GM18517 (cell line): ENCODE measurements around the gene PDZD4.

Experiments
- ATAC-seq: cut with Tn5 transposase; IDR thresholded peaks from one replicate; pipeline ENCODE4 v1.9.1; 2021; ENCODE audit warnings: mild to moderate bottlenecking, moderate library complexity; ENCODE audit not compliant: unreplicated experiment

PDZD4 gene

GRCh38 chrX:153867671-153868070 lies 37.3 kb upstream of the PDZD4 start:
- no peak for ATAC-seq

- ATAC-seq: no peak
Measured at GRCh38 chrX:153867139-153867538, 36.8 kb upstream of the PDZD4 start.

GRCh38 chrX:153866302-153867019 lies 36.1 kb upstream of the PDZD4 start:
- ATAC-seq: no peak

- no peak for ATAC-seq
Measured at GRCh38 chrX:153865685-153866084, 35.3 kb upstream of the PDZD4 start.

GRCh38 chrX:153865321-153865580 lies 34.9 kb upstream of the PDZD4 start:
- ATAC-seq: no peak

GRCh38 chrX:153864561-153865320 lies 34.4 kb upstream of the PDZD4 start:
- no peak for ATAC-seq

- no peak for ATAC-seq
Measured at GRCh38 chrX:153864101-153864500, 33.8 kb upstream of the PDZD4 start.

GRCh38 chrX:153863251-153863991 lies 33.1 kb upstream of the PDZD4 start:
- no peak for ATAC-seq

- ATAC-seq: no peak
Measured at GRCh38 chrX:153862369-153863250, 32.3 kb upstream of the PDZD4 start.

GRCh38 chrX:153861733-153862310 lies 31.5 kb upstream of the PDZD4 start:
- ATAC-seq: no peak

GRCh38 chrX:153861151-153861550 lies 30.8 kb upstream of the PDZD4 start:
- no peak for ATAC-seq

GRCh38 chrX:153857348-153857903 lies 27.1 kb upstream of the PDZD4 start:
- ATAC-seq: no peak

- ATAC-seq: no peak
Measured at GRCh38 chrX:153854702-153855101, 24.4 kb upstream of the PDZD4 start.

- ATAC-seq: no peak
Measured at GRCh38 chrX:153853902-153854267, 23.5 kb upstream of the PDZD4 start.

- ATAC-seq: no peak
Measured at GRCh38 chrX:153853180-153853901, 23.0 kb upstream of the PDZD4 start.

GRCh38 chrX:153851981-153852380 lies 21.6 kb upstream of the PDZD4 start:
- no peak for ATAC-seq

GRCh38 chrX:153848325-153848724 lies 18.0 kb upstream of the PDZD4 start:
- no peak for ATAC-seq

GRCh38 chrX:153845842-153846241 lies 15.5 kb upstream of the PDZD4 start:
- ATAC-seq: no peak

GRCh38 chrX:153845195-153845594 lies 14.9 kb upstream of the PDZD4 start:
- ATAC-seq: no peak
